Measurements from ENCODE around the gene OR51D1.

- TF ChIP-seq EZH2 (IDR thresholded peaks at IDR 0.05; ENCODE audit: insufficient read depth, poor library complexity, severe bottlenecking) (no peak), EZH2phosphoT487 (IDR thresholded peaks at IDR 0.05; ENCODE audit: insufficient read depth, low read depth) (no peak)
Measured at GRCh38 chr11:4672470-4672869, 35.2 kb downstream of the OR51D1 start.
